ENCODE data around the gene ANKUB1. TPM values are rescaled to one million over a fixed set of nuclear protein-coding genes. Genes with fewer than 3 reads are reported as not detected.
A peak's percentile ranks its signal among the peaks of the same experiment; 100 is the strongest.

ANKUB1 gene
- total and polyA plus RNA-seq, 4 experiments from 2014 or later: not detected

DNA sequence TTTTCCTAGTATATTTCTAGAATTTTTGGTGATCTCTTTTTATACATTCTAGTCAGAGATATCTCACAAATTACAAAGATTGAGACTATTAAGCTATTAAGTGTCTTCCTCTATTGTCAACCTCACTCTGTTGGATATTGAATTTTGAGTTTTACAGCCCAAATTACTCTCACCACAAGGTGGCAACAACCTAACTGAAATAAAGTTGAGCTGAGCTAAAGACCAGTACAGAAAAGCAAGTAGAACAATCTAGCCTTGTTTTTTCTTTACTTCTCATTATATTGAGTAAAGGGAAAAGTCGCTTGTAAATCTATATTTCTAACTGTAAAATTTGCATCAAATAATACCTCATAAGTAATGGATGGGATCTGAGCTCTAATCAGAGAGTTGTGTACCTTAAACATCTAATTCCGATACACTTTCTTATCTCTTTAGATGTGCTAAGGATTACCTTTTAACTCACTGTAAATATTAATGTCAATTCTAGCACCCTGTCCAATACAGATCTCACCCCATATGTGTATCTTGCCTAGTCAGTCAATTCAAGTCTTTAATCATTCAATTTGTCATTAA lies 26.5 kb downstream of the ANKUB1 start:
- H3K27ac Mint-ChIP-seq: no peak overlapping the region
- no peaks in the 10 kb centered on the region for H3K36me3 ChIP-seq (ENCODE audit: insufficient read depth, low read length)
- no peaks in the 10 kb centered on the region for H3K36me3 Mint-ChIP-seq
- peaks cover 14% of the 10 kb centered on the region for H3K27me3 ChIP-seq (ENCODE audit: insufficient read depth, low read length)
- intact Hi-C loops (cut with micrococcal nuclease): no loop called here
- no peak overlapping the region for H3K27ac ChIP-seq (ENCODE audit: low read depth, low read length)
- no peak for DNase-seq
- no peaks in the 10 kb centered on the region for H3K4me1 ChIP-seq (ENCODE audit: insufficient read depth, low read length)
- H3K27me3 Mint-ChIP-seq: peaks cover 13 to 14% of the 10 kb centered on the region in 2 donors
- H3K4me3 Mint-ChIP-seq: no peak overlapping the region
- H3K4me3 ChIP-seq (ENCODE audit: low read length in 2 of 2): no peak overlapping the region
- POLR2A ChIA-PET (ENCODE audit: partially characterized antibody): interaction anchor here (1.8 kb wide), 1 partner anchor 43 kb away, joined by 6 read pairs; no protein-coding TSS in a partner anchor
- H3K9me3 Mint-ChIP-seq: no peaks in the 10 kb centered on the region
- H3K4me1 Mint-ChIP-seq: no peaks in the 10 kb centered on the region
- no peaks in the 10 kb centered on the region for H3K9me3 ChIP-seq (ENCODE audit: control insufficient read depth in 1 of 2, low read length in 2 of 2)
- CTCF ChIA-PET (ENCODE audit: partially characterized antibody): interaction anchor here (1.1 to 4.6 kb wide), 6 partner anchors 8 to 53 kb away, joined by 4 to 37 read pairs (median 6); partner anchors contain the start of gene COMMD2

DNA sequence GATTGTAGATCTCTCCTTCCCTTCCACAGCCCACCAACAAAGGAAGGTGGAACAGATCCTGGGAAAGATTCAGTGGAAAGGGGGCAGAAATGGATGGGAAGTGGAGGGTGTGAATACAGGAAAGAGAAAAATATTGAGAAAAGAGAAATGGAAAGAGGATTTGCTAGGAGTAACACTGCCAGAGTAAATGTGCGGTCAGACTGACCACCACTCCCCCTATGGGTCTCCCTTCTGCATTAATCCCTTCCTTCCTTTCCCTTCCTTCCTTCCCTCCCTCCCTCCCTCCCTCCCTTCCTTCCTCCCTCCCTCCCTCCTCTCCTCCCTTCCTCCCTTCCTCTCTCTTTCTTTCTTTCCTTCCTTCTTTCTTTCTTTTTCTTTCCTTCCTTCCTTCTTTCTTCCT lies 28.1 kb downstream of the ANKUB1 start:
- DNase-seq: no peak
- H3K4me3 ChIP-seq (ENCODE audit: low read length in 2 of 2): no peak overlapping the region
- Mint-ChIP-seq H3K4me3 (no peak overlapping the region), H3K9me3 (no peaks in the 10 kb centered on the region), H3K4me1 (no peaks in the 10 kb centered on the region), H3K27me3 (peaks cover 15 to 18% of the 10 kb centered on the region in 2 donors), H3K36me3 (no peaks in the 10 kb centered on the region), H3K27ac (no peak overlapping the region)
- no peaks in the 10 kb centered on the region for H3K9me3 ChIP-seq (ENCODE audit: control insufficient read depth in 1 of 2, low read length in 2 of 2)
- H3K27ac ChIP-seq (ENCODE audit: low read depth, low read length): no peak overlapping the region
- H3K4me1 ChIP-seq (ENCODE audit: insufficient read depth, low read length): no peaks in the 10 kb centered on the region
- H3K36me3 ChIP-seq (ENCODE audit: insufficient read depth, low read length): no peaks in the 10 kb centered on the region
- CTCF ChIA-PET (ENCODE audit: partially characterized antibody): interaction anchor here (2.1 to 5.5 kb wide), 3 partner anchors 7 to 44 kb away, joined by 6 to 37 read pairs (median 34); partner anchors contain the start of gene COMMD2
- H3K27me3 ChIP-seq (ENCODE audit: insufficient read depth, low read length): peaks cover 14% of the 10 kb centered on the region
- intact Hi-C loops (cut with micrococcal nuclease): no loop called here
- POLR2A ChIA-PET (ENCODE audit: partially characterized antibody): no interaction called here

DNA sequence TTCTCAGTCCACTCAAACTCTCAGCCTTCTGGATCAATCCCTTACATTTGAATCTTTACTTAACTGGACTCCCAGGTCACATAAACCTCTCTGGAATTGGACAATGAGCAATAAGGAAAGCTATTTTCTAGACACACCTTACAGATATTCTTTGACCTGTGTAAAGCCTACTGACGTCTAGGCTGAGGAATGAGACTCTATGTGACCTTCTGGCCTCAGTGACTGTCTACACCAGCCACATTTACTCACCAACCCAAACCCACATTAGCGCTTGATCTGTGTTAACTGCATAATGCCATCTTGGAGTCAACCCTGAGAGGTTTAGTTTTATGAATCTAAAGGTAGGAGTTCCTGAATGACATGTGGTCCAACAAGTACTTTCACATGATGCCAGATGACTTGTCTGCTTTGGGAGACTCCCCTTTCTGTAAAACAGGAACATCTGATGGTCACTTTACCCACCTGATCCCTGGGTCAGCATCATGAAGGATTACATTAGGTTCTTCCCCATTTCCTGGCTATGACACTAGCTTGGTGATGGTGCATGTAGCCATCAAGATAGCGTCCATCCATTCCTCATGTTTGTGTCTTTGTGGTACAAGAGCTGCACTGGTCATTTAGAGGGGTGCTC lies 28.7 kb downstream of the ANKUB1 start:
- CTCF ChIA-PET (ENCODE audit: partially characterized antibody): interaction anchor here (1.0 to 5.5 kb wide), 3 partner anchors 8 to 45 kb away, joined by 3 to 34 read pairs (median 8); partner anchors contain the start of gene COMMD2
- intact Hi-C loops (cut with micrococcal nuclease): no loop called here
- H3K36me3 ChIP-seq (ENCODE audit: insufficient read depth, low read length): no peaks in the 10 kb centered on the region

DNA sequence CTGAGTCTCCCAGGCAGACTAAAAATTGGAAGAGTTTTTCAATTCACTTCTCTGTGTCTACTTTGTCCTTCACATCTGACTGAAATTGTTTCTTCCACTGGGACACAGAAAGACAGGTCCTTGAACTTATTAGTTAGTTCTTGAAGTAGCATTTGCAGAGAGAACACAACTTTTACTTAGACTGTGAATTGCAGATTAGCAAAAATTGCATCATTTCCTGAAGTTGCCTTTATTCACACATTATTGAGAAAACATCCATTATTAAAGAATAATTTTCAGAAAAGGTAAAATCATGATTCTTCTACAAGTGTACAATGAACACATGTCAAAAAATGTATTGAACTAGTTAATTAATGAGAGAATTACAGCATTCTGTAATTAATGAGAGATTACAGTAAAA lies 38.6 kb downstream of the ANKUB1 start:
- Histone ChIP-seq H3K4me3 (ENCODE audit: low read length in 2 of 2) (no peak overlapping the region), H3K36me3 (ENCODE audit: insufficient read depth, low read length) (no peaks in the 10 kb centered on the region), H3K27me3 (ENCODE audit: insufficient read depth, low read length) (no peaks in the 10 kb centered on the region), H3K9me3 (ENCODE audit: control insufficient read depth in 1 of 2, low read length in 2 of 2) (no peaks in the 10 kb centered on the region), H3K4me1 (ENCODE audit: insufficient read depth, low read length) (peaks cover 28% of the 10 kb centered on the region), H3K27ac (ENCODE audit: low read depth, low read length) (no peak overlapping the region)
- Mint-ChIP-seq H3K4me3 (peak overlapping the region in 7 of 8 donors; percentile 94 to 98 (median 97)), H3K9me3 (peaks cover 0 to 2% (median 0%) of the 10 kb centered on the region in 8 donors), H3K27me3 (peaks cover 0 to under 1% of the 10 kb centered on the region in 2 donors), H3K36me3 (peaks cover 12 to 22% of the 10 kb centered on the region in 2 donors), H3K27ac (peak overlapping the region in 3 of 7 donors; percentile 46 to 95 (median 95)), H3K4me1 (peaks cover 12 to 46% (median 29%) of the 10 kb centered on the region in 4 donors)
- no peak for DNase-seq
- intact Hi-C loops (cut with micrococcal nuclease): loop anchor here (5.0 to 10.0 kb wide), 2 partner anchors 631 to 651 kb away; partner anchors contain the start of gene TSC22D2
- ChIA-PET CTCF (ENCODE audit: partially characterized antibody) (interaction anchor here (1.0 to 3.4 kb wide), 4 partner anchors 11 to 186 kb away, joined by 3 to 25 read pairs (median 8); no protein-coding TSS in a partner anchor), POLR2A (ENCODE audit: partially characterized antibody) (no interaction called here)

More for the DNA sequence above, 28.7 kb downstream of the ANKUB1 start:
- no peak for DNase-seq
- Histone ChIP-seq H3K9me3 (ENCODE audit: control insufficient read depth in 1 of 2, low read length in 2 of 2) (no peaks in the 10 kb centered on the region), H3K4me3 (ENCODE audit: low read length in 2 of 2) (no peak overlapping the region), H3K27ac (ENCODE audit: low read depth, low read length) (no peak overlapping the region), H3K4me1 (ENCODE audit: insufficient read depth, low read length) (no peaks in the 10 kb centered on the region), H3K27me3 (ENCODE audit: insufficient read depth, low read length) (peaks cover 14% of the 10 kb centered on the region)
- no peaks in the 10 kb centered on the region for H3K4me1 Mint-ChIP-seq
- H3K27me3 Mint-ChIP-seq: peaks cover 16 to 21% of the 10 kb centered on the region in 2 donors
- H3K4me3 Mint-ChIP-seq: no peak overlapping the region
- no peak overlapping the region for H3K27ac Mint-ChIP-seq
- H3K36me3 Mint-ChIP-seq: no peaks in the 10 kb centered on the region
- no peaks in the 10 kb centered on the region for H3K9me3 Mint-ChIP-seq
- POLR2A ChIA-PET (ENCODE audit: partially characterized antibody): no interaction called here

DNA sequence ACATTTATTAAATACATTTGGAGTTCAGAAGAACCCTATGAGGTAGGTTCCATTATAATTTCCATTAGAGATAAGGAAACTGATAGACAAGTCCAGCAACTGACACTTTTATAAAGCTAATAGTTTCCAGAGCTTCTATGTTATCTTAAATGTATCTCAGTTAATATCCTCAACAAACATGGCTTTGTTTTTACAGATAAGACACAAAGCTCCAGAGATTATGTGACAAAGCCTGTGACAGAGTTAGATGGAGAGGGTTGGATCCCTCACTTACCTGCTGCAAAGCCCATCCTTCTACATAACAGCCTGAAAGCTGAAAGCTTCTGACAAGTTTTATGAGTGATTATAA lies 39.6 kb downstream of the ANKUB1 start:
- peak overlapping the region; percentile 42 to 85 for H3K4me3 ChIP-seq (ENCODE audit: low read length in 2 of 2)
- H3K9me3 ChIP-seq (ENCODE audit: control insufficient read depth in 1 of 2, low read length in 2 of 2): no peaks in the 10 kb centered on the region
- CTCF ChIA-PET (ENCODE audit: partially characterized antibody): interaction anchor here (0.8 to 3.4 kb wide), 15 partner anchors 8 to 797 kb away, joined by 3 to 25 read pairs (median 3); no protein-coding TSS in a partner anchor
- H3K36me3 Mint-ChIP-seq: peaks cover 21 to 32% of the 10 kb centered on the region in 2 donors
- DNase-seq: no peak
- peak overlapping the region; percentile 86 to 98 (median 95) for H3K27ac Mint-ChIP-seq
- peak overlapping the region; percentile 94 to 98 (median 97) for H3K4me3 Mint-ChIP-seq
- no peaks in the 10 kb centered on the region for H3K27me3 Mint-ChIP-seq
- peaks cover 15 to 54% (median 32%) of the 10 kb centered on the region in 4 donors for H3K4me1 Mint-ChIP-seq
- no peaks in the 10 kb centered on the region for H3K27me3 ChIP-seq (ENCODE audit: insufficient read depth, low read length)
- peaks cover 28% of the 10 kb centered on the region for H3K4me1 ChIP-seq (ENCODE audit: insufficient read depth, low read length)
- peaks cover 0 to 2% (median 0%) of the 10 kb centered on the region in 8 donors for H3K9me3 Mint-ChIP-seq
- intact Hi-C loops (cut with micrococcal nuclease): loop anchor here (1.0 to 10.0 kb wide), 4 partner anchors 61 to 666 kb away; partner anchors contain the start of genes HLTF, RNF13 and TSC22D2
- peaks cover 6% of the 10 kb centered on the region for H3K36me3 ChIP-seq (ENCODE audit: insufficient read depth, low read length)
- POLR2A ChIA-PET (ENCODE audit: partially characterized antibody): interaction anchor here (0.6 to 3.2 kb wide), 10 partner anchors 15 to 1011 kb away, joined by 3 to 27 read pairs (median 5); partner anchors contain the start of genes HPS3, RNF13, SERP1 and SIAH2
- H3K27ac ChIP-seq (ENCODE audit: low read depth, low read length): peak overlapping the region; percentile 70

DNA sequence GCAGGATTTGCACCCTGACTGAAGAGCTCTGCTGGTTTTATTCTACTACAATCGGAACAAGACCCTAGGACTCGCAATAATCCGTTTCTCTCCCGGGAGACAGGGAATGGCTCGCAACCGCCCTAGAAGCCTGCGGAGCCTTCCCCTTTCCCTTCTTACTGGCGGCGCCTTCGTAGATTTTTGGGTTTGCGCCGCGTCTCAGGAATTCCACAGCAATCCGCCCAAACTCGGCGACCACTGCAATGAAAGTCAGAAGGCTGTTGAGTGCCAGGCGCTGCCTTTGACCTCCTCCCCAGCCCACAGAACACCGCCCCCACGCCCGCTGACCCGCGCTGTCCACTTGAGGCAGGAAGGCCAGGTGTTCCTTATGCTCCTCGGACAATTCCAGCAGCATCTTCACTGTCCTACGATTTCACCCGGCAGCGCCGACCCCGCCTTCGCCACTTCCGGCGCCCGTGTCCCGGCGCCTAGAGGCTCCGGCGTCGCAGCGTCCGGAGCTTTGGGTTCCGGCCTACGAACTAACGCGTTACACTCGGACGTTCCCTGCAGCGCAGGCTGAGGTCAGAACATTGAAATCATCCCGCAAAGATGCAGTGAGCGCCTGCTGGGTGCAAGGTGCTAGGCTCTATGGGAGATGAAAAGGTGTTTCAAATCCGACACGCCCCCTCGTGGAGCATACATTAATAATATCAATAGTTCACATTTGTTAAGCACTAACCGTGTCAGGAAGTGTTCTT lies 40.1 kb downstream of the ANKUB1 start, which contains the start of gene COMMD2:
TSS of gene COMMD2 (minus strand) at position 439 of the 737 bp plus-strand sequence. CDS start at position 394, 45 bp downstream.
- CTCF ChIA-PET (ENCODE audit: partially characterized antibody): interaction anchor here (0.8 to 3.4 kb wide), 17 partner anchors 8 to 797 kb away, joined by 3 to 25 read pairs (median 3); partner anchors contain the start of gene RNF13
- Mint-ChIP-seq H3K4me3 (peak within 1 kb of the TSS; percentile 94 to 98 (median 97)), H3K27ac (peak within 1 kb of the TSS; percentile 86 to 98 (median 95)), H3K4me1 (peaks cover 17 to 55% (median 33%) of the 10 kb centered on the region in 4 donors), H3K36me3 (peaks cover 25 to 35% of the 10 kb centered on the region in 2 donors), H3K9me3 (peaks cover 0 to 2% (median 0%) of the 10 kb centered on the region in 8 donors), H3K27me3 (no peaks in the 10 kb centered on the region)
- Histone ChIP-seq H3K27ac (ENCODE audit: low read depth, low read length) (peak within 1 kb of the TSS; percentile 70), H3K9me3 (ENCODE audit: control insufficient read depth in 1 of 2, low read length in 2 of 2) (no peaks in the 10 kb centered on the region), H3K36me3 (ENCODE audit: insufficient read depth, low read length) (peaks cover 6% of the 10 kb centered on the region), H3K27me3 (ENCODE audit: insufficient read depth, low read length) (no peaks in the 10 kb centered on the region), H3K4me3 (ENCODE audit: low read length in 2 of 2) (peak within 1 kb of the TSS; percentile 42 to 85), H3K4me1 (ENCODE audit: insufficient read depth, low read length) (peaks cover 28% of the 10 kb centered on the region)
- DNase-seq: peak; percentile 67 to 71 (median 69)
- intact Hi-C loops (cut with micrococcal nuclease): loop anchor here (1.0 to 10.0 kb wide), 4 partner anchors 61 to 666 kb away; partner anchors contain the start of genes HLTF, RNF13 and TSC22D2
- POLR2A ChIA-PET (ENCODE audit: partially characterized antibody): interaction anchor here (0.6 to 3.2 kb wide), 10 partner anchors 15 to 1011 kb away, joined by 3 to 27 read pairs (median 5); partner anchors contain the start of genes HPS3, RNF13, SERP1 and SIAH2

Measured in CD4-positive, alpha-beta memory T cell (primary cell).